Raji (cell line): Measurements from ENCODE around the gene CYP2W1.

Experiments
- POLR2A ChIP-seq: IDR thresholded peaks from 2 replicates; pipeline ENCODE4 v1.6.1; 2011; ENCODE audit warnings: low read depth, low read length, control low read depth; ENCODE audit not compliant: insufficient read depth

CYP2W1 gene

GRCh38 chr7:946256-946996 is 36.6 kb upstream of the CYP2W1 start:
- TF ChIP-seq POLR2A, result no peak

- TF ChIP-seq POLR2A, result no peak
These were observed 35.4 kb upstream of the CYP2W1 start for GRCh38 chr7:947391-948210.

GRCh38 chr7:949021-949934 is 33.7 kb upstream of the CYP2W1 start:
- no peak for TF ChIP-seq POLR2A

- no peak for TF ChIP-seq POLR2A
These were observed 31.0 kb upstream of the CYP2W1 start for GRCh38 chr7:951881-952547.

GRCh38 chr7:952548-953441 is 30.2 kb upstream of the CYP2W1 start:
- TF ChIP-seq POLR2A, result no peak

GRCh38 chr7:953547-954327 is 29.2 kb upstream of the CYP2W1 start:
- no peak for TF ChIP-seq POLR2A

- no peak for TF ChIP-seq POLR2A
These were observed 28.4 kb upstream of the CYP2W1 start, which contains the start of gene ADAP1 for GRCh38 chr7:954330-955238. Gene ADAP1, minus strand, starts transcription at chr7:954680. Its CDS starts 203 bp downstream, at chr7:954477.

- TF ChIP-seq POLR2A, result no peak
These were observed 26.9 kb upstream of the CYP2W1 start for GRCh38 chr7:956031-956430.

- TF ChIP-seq POLR2A, result no peak
These were observed 25.4 kb upstream of the CYP2W1 start for GRCh38 chr7:957418-958220.

- no peak for TF ChIP-seq POLR2A
These were observed 24.5 kb upstream of the CYP2W1 start for GRCh38 chr7:958221-959200.
